WTC11 (cell line): ENCODE data around the gene SLC25A38. TPM values are rescaled to one million over a fixed set of nuclear protein-coding genes. Genes with fewer than 3 reads are reported as not detected.

Source experiments
- ATAC-seq: fragments of 200-7000 bp; cut with Tn5 transposase; 2 replicates; pipeline ENCODE4 v1.10.0; 2021; ENCODE audit warnings: mild to moderate bottlenecking, moderate library complexity
- CTCF ChIA-PET: fragments of 300-600 bp; sonication (Branson Sonifier 250); formaldehyde crosslinking; loops from one replicate; lab custom pipeline; 2021; ENCODE audit warnings: antibody characterized with exemption; lab: Charles Lee
- POLR2A ChIA-PET: fragments of 350-600 bp; sonication (Branson Sonifier 250); formaldehyde crosslinking; loops from one replicate; lab custom pipeline; 2021; ENCODE audit warnings: antibody characterized with exemption; lab: Charles Lee
- DNase-seq: peaks from one replicate; pipeline ENCODE4 v3.0.0; 2021; ENCODE audit warnings: low spot score
- H3K27ac Mint-ChIP-seq: 2 replicates; pipeline ENCODE4 v1.8.0; 2021; ENCODE audit warnings: mixed read lengths
- H3K27me3 Mint-ChIP-seq: 2 replicates; pipeline ENCODE4 v1.8.0; 2021; ENCODE audit warnings: low read depth, mild to moderate bottlenecking, moderate library complexity, mixed read lengths
- H3K36me3 Mint-ChIP-seq: 2 replicates; pipeline ENCODE4 v1.8.0; 2021; ENCODE audit warnings: mixed read lengths
- H3K4me1 Mint-ChIP-seq: 2 replicates; pipeline ENCODE4 v1.8.0; 2022; ENCODE audit warnings: mixed read lengths
- H3K4me3 Mint-ChIP-seq: 2 replicates; pipeline ENCODE4 v1.8.0; 2021; ENCODE audit warnings: mild to moderate bottlenecking, moderate library complexity, mixed read lengths
- H3K9me3 Mint-ChIP-seq: 2 replicates; pipeline ENCODE4 v1.8.0; 2021; ENCODE audit warnings: mixed read lengths
- ARID4B ChIP-seq: sonication (generic); formaldehyde crosslinking; IDR thresholded peaks from 2 replicates; pipeline ENCODE4 v1.8.0; 2023; ENCODE audit warnings: missing genetic modification reagents, mild to moderate bottlenecking, borderline replicate concordance
- CREB1 ChIP-seq: sonication (generic); formaldehyde crosslinking; IDR thresholded peaks from 2 replicates; pipeline ENCODE4 v1.8.0; 2023; ENCODE audit warnings: mild to moderate bottlenecking, missing genetic modification reagents
- E2F1 ChIP-seq: sonication (generic); formaldehyde crosslinking; IDR thresholded peaks from 2 replicates; pipeline ENCODE4 v1.8.0; 2022; ENCODE audit warnings: mild to moderate bottlenecking, missing genetic modification reagents
- EMX1 ChIP-seq: fragments of 250-450 bp; sonication (Bioruptor Pico); IDR thresholded peaks from 2 replicates; pipeline ENCODE4 v1.8.0; 2021; ENCODE audit warnings: mild to moderate bottlenecking
- IRF2 ChIP-seq: sonication (generic); formaldehyde crosslinking; IDR thresholded peaks from 2 replicates; pipeline ENCODE4 v1.8.0; 2022; ENCODE audit warnings: low read depth, missing genetic modification reagents, borderline replicate concordance
- MAX ChIP-seq: sonication (generic); formaldehyde crosslinking; IDR thresholded peaks from 2 replicates; pipeline ENCODE4 v1.8.0; 2022; ENCODE audit warnings: mild to moderate bottlenecking, missing genetic modification reagents
- MXD4 ChIP-seq: fragments of 250-450 bp; sonication (Bioruptor Pico); IDR thresholded peaks from 2 replicates; pipeline ENCODE4 v1.8.0; 2021; ENCODE audit warnings: mild to moderate bottlenecking, moderate library complexity, borderline replicate concordance
- NR3C1 ChIP-seq: sonication (generic); formaldehyde crosslinking; conservative IDR thresholded peaks from 2 replicates; pipeline ENCODE4 v1.8.1; 2023; ENCODE audit warnings: low read depth, mild to moderate bottlenecking, missing genetic modification reagents
- PRRX2 ChIP-seq: fragments of 250-450 bp; sonication (Bioruptor Pico); IDR thresholded peaks from 2 replicates; pipeline ENCODE4 v1.8.0; 2021; ENCODE audit warnings: mild to moderate bottlenecking
- RELA ChIP-seq: sonication (generic); formaldehyde crosslinking; IDR thresholded peaks from 2 replicates; pipeline ENCODE4 v1.8.1; 2022; ENCODE audit warnings: missing genetic modification reagents, mild to moderate bottlenecking, borderline replicate concordance
- SOX15 ChIP-seq: fragments of 250-450 bp; sonication (Bioruptor Pico); IDR thresholded peaks from 2 replicates; pipeline ENCODE4 v1.9.0; 2021; ENCODE audit warnings: mild to moderate bottlenecking
- TEAD4 ChIP-seq: sonication (generic); formaldehyde crosslinking; IDR thresholded peaks from 2 replicates; pipeline ENCODE4 v1.8.0; 2022; ENCODE audit warnings: mild to moderate bottlenecking, missing genetic modification reagents
- ZBTB21 ChIP-seq: sonication (generic); formaldehyde crosslinking; IDR thresholded peaks from 2 replicates; pipeline ENCODE4 v1.8.1; 2023; ENCODE audit warnings: mild to moderate bottlenecking, missing genetic modification reagents, borderline replicate concordance
- ZNF532 ChIP-seq: fragments of 250-450 bp; sonication (Bioruptor Pico); IDR thresholded peaks from 2 replicates; pipeline ENCODE4 v1.9.0; 2021; ENCODE audit warnings: mild to moderate bottlenecking, borderline replicate concordance
- total RNA-seq: library from RNA; stranded (reverse); gene quantifications from 3 replicates; pipeline ENCODE4 v1.2.3, GENCODE V29; 2021

Gene SLC25A38
- total RNA-seq, 1 experiment from 2014 or later: 34.9 TPM

GRCh38 chr3:39383881-39384664 is 903 bp downstream of the SLC25A38 start (continued):
- TF ChIP-seq ZNF532 (CRISPR knock-in tag): no peak
- no peak for TF ChIP-seq MXD4 (CRISPR knock-in tag)
- TF ChIP-seq ARID4B (CRISPR knock-in tag): peak; percentile 79; the same call in 1 of the 2 replicates

GRCh38 chr3:39384665-39385000 is 1.5 kb downstream of the SLC25A38 start:
- DNase-seq: no peak
- POLR2A ChIA-PET: interaction anchor here (1.0 to 2.1 kb wide), 2 partner anchors 21 to 29 kb away, joined by 4 to 24 read pairs; partner anchors contain the start of gene RPSA
- H3K9me3 Mint-ChIP-seq: no peaks in the 10 kb centered on the region

More at GRCh38 chr3:39384665-39385000, 1.5 kb downstream of the SLC25A38 start:
- H3K27ac Mint-ChIP-seq: peak overlapping the region; percentile 71; the same call in 1 of the 2 replicates
- CTCF ChIA-PET: interaction anchor here (0.8 to 1.8 kb wide), 4 partner anchors 93 to 796 kb away, joined by 3 to 10 read pairs (median 6); no protein-coding TSS in a partner anchor
- peak overlapping the region; percentile 97 for H3K4me3 Mint-ChIP-seq
- H3K4me1 Mint-ChIP-seq: peaks cover 31% of the 10 kb centered on the region
- peaks cover 4% of the 10 kb centered on the region; the same call in 1 of the 2 replicates for H3K36me3 Mint-ChIP-seq
- TF ChIP-seq NR3C1 (CRISPR knock-in tag): no peak
- TF ChIP-seq PRRX2 (CRISPR knock-in tag): no peak
- no peak for TF ChIP-seq ZNF532 (CRISPR knock-in tag)
- TF ChIP-seq CREB1 (CRISPR knock-in tag): no peak
- TF ChIP-seq EMX1 (CRISPR knock-in tag): no peak
- TF ChIP-seq TEAD4 (CRISPR knock-in tag): no peak
- no peak for TF ChIP-seq IRF2 (CRISPR knock-in tag)
- TF ChIP-seq SOX15 (CRISPR knock-in tag): no peak
- no peak for TF ChIP-seq ZBTB21 (CRISPR knock-in tag)
- no peak for TF ChIP-seq RELA (CRISPR knock-in tag)
- TF ChIP-seq E2F1: no peak
- no peak for TF ChIP-seq MAX (CRISPR knock-in tag)
- ATAC-seq: no peak
- no peaks in the 10 kb centered on the region for H3K27me3 Mint-ChIP-seq
